NCI-H345 treated with DMSO at 0.1 percent for 48 hours (cell line): ENCODE data around the gene LRRC18.

Experiments
- DNase-seq: peaks from one replicate; lab custom pipeline; 2025; ENCODE audit not compliant: unreplicated experiment; lab: John Stamatoyannopoulos, UW

LRRC18 gene

GRCh38 chr10:48939790-48940325 is at the start of gene LRRC18:
TSS of gene LRRC18 (minus strand) at chr10:48939840. CDS start at chr10:48914155, 25,685 bp downstream.
- DNase-seq: no peak

- no peak for DNase-seq
Observed at GRCh38 chr10:48985621-48986158, 46.0 kb upstream of the LRRC18 start.

GRCh38 chr10:48983648-48984351 is 44.2 kb upstream of the LRRC18 start:
- DNase-seq: no peak

DNA sequence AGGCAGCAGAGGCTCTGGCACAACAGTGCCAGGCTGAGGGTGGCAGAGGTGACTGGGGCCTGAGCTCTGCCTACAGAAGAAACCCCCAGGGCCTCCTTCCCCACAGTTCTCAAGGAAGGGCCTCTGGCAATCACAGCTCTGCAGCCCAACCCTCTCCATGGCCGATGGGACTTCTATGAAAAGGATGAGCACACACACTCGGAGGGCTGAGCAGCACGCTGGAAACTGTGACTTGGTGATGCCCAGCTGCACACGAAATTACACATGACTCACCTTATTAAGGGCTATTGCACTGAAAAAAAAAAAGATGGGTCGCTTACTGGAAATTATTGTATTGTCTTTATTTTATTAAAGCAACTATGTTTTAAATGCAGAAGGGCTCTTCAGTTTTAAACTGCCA is 42.9 kb upstream of the LRRC18 start:
- no peak for DNase-seq

DNA sequence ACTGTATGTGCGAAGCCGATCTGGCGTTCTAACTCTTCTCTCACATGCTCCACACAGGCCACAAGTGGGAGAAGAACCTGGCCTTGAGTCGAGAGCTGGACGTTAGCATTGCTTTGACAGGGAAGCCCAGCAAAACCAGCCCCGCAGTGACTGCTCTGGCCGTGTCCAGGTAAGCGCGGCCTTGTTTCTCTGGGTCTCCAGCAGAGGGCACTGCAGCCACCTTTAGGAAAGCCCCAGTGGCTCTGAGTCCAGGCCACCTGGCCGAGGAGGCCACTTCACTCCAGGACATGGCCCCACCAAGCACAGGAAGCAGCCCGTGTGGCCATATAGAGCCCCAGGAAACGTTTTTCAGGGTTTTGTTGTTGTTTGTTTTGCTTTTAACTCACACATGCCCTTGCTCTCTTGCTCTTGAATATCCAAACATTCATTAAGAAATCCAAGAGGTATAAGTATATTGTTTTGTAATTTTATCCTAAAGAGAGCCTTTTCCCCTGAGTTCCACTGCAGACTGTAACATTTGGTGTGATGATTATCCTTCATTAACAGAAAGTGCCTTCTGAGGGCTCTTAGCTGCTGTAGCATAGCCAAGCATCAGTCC is 41.8 kb upstream of the LRRC18 start:
- DNase-seq: peak; percentile 14

DNA sequence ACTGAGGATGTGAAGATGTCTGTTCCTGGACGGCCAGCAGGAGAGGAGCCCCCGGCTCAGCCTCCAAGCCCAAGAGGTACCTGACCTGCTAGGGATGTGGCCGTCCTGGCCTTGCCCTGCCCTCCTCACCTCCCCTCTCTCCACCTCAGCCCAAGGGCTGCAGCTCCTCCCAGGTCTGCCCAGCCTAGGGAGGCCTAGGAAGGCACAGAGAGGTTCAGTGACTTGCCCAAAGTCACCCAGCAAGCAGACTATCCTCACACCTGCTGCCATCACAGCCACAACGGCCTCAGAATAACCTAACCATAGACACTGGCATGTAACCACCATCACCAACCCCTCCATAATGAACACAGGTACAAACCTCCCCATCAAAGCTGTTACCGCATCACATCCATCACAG is 38.7 kb upstream of the LRRC18 start:
- DNase-seq: no peak

GRCh38 chr10:48976196-48976595 is 36.6 kb upstream of the LRRC18 start:
- DNase-seq: no peak

DNA sequence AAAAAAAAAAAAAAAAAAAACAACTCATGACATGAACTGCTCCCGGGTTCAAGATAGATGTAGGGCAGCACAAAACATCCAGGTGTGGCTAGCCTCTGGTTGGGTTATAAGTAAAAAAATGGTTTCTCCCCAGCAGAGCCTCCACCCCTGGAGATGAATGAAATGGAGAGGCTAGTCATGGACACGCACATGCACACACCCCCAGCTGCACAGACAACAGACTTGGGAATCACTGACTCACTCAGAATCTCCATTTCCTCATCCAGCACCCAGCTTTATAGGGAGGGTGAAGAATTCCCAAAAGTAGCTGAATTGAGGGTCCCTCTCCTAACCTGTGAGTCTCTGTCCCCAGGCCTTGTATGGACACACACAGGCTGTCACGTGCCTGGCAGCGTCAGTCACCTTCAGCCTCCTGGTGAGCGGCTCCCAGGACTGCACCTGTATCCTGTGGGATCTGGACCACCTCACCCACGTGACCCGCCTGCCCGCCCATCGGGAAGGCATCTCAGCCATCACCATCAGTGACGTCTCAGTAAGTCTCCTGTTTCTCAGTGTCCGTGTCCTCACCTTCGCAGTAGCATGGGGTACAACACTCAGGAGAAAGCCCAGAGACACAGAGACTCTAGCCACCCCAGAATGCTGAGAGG is 35.0 kb upstream of the LRRC18 start:
- no peak for DNase-seq

GRCh38 chr10:48973065-48973464 is 33.4 kb upstream of the LRRC18 start:
- no peak for DNase-seq

DNA sequence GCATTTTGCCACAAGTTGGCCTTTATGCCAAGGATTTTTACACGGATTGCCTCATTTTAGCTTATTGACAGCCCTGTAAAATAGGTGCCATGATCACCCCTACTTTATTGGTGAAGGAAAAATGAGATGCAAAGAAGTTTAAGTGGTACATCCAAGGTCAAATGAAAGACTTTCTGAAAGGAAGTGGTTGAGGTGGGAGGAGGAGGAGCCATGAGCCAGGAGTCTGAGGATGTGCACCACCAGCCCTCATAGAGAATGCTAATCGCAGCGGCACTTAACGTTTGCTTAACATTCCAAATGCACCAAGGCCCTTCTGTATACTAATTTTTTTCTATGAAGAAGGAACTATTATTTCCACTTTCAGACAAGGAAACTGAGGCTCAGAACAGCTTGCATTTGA is 31.0 kb upstream of the LRRC18 start:
- no peak for DNase-seq

DNA sequence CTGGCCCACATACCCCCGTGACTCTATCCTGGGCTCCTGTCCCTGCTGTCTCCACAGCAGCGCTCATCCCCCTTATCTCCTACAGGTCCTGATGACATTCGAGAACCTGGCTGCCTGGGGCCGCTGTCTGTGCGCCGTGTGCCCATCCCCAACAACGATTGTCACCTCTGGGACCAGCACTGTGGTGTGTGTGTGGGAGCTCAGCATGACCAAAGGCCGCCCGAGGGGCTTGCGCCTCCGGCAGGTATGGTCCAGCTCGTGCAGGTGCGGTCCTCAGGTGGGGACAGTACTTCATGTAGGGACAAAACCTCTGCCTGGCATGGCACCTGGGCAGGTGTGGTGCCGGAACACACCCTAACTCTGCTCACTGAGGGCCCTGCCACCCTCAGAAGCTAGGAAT is 30.4 kb upstream of the LRRC18 start:
- no peak for DNase-seq

- DNase-seq: no peak
Observed at GRCh38 chr10:48968036-48968435, 28.4 kb upstream of the LRRC18 start.

GRCh38 chr10:48965460-48965859 is 25.8 kb upstream of the LRRC18 start:
- no peak for DNase-seq

DNA sequence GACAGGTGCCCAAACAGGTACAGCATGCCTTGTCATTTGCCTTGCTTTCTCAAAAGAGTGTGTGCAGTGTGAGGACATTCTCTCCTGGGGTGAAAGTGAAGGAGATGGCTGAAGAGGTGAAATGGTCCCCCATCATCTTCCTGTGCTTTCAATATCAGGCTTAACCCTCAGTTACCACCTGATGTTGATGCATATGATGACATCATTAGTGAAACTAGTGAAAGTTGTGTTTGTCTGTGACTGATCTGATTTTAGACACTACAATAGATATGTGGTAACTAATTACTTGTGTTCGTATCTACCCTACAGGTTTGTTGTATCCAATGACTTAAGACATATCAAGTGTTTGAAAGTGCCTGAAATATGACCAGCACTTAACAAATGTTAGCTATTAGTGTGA is 24.4 kb upstream of the LRRC18 start:
- no peak for DNase-seq

- no peak for DNase-seq
Observed at GRCh38 chr10:48958598-48959190, 19.1 kb upstream of the LRRC18 start.

- DNase-seq: no peak
Observed at GRCh38 chr10:48957361-48958151, 17.9 kb upstream of the LRRC18 start.

GRCh38 chr10:48951707-48952106 is 12.1 kb upstream of the LRRC18 start:
- DNase-seq: no peak

DNA sequence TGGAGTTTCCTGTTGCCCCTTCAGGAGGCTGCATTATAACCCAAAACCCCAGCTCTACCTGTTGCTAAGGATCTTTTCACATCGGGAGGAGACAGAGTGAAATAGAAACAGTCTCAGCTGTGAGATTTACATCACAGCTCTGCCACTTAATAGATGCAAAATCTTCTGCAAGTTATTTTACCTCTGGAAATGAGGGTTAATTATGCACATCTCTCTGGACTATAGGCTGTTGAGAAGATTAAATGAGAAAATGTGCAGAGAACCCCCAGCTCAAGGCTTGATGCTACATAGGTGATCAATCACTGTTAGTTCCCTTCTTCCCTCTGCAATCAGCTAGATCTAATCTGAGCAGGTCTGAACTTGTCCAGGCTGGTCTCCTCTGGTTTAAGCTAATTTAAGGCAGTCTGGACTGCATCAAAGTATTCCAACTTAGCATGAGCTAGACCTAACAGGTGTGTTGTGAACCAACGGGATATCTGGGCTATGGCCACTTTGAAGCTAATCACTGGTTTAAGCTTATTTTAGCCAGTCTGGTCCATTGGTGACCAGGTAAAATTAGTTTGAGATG is 8.9 kb upstream of the LRRC18 start:
- DNase-seq: no peak

DNA sequence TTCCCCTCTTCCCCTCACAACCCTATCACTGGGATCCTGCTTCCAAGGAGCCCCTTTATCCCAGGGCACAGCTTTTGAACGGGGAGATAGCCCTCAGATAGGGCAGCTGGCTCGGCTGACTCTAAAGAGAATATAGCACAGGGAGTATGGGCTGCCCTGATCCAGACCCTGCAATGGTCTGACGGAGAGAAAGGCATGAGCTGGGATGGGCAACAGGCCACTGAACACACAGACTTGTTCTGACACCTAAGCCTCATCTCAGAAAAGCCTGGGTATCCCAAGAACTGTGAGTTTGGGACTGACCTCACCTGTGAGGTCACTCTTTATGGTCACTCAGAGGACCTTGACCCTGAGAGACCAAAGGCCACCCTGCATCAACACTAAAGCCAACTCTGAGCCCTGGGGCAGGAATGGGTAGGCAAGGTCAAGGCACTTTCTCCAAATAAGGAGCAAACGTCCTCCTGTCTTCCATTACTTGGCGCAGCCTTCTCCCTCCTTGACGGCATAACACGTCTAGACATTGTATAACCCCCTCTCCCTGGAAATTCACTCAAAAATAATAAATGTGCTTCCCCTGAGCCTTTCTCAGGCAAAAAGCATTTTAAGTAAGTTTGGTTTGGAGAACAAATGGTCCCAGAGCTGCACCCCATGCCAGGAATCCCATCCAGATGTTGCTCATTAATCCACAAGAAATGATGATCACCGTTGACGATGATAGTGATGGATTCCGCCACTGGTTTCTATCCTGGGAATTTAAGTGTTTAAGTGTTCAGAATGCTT is 8.2 kb upstream of the LRRC18 start:
- DNase-seq: no peak
